Activated CD8-positive, alpha-beta T cell treated with anti-CD3 and anti-CD28 coated beads for 36 hours (primary cell): ENCODE measurements around the gene CHD5. TPM values are rescaled to one million over a fixed set of nuclear protein-coding genes. Genes with fewer than 3 reads are reported as not detected.
A peak's percentile ranks its signal among the peaks of the same experiment; 100 is the strongest.

Source experiments
- ATAC-seq: fragments of 200-7000 bp; cut with Tn5 transposase; one replicate; pipeline ENCODE4 v1.10.0; 2021; ENCODE audit warnings: mild to moderate bottlenecking, moderate library complexity
- CTCF ChIA-PET: fragments of 350-600 bp; sonication (Branson Sonifier 250); formaldehyde crosslinking; loops from one replicate; lab custom pipeline; 2021; ENCODE audit warnings: antibody characterized with exemption; lab: Charles Lee
- POLR2A ChIA-PET: fragments of 350-600 bp; sonication (Branson Sonifier 250); formaldehyde crosslinking; loops from one replicate; lab custom pipeline; 2021; ENCODE audit warnings: antibody characterized with exemption; lab: Charles Lee
- DNase-seq: peaks from one replicate; pipeline ENCODE4 v3.0.0-alpha.2; 2020
- H3K27ac Mint-ChIP-seq: one replicate; pipeline ENCODE4 v1.8.0; 2021; ENCODE audit warnings: mild to moderate bottlenecking, mixed read lengths
- H3K27me3 Mint-ChIP-seq: one replicate; pipeline ENCODE4 v1.8.0; 2021; ENCODE audit warnings: mixed read lengths
- H3K36me3 Mint-ChIP-seq: one replicate; pipeline ENCODE4 v1.8.0; 2021; ENCODE audit warnings: low read depth, mixed read lengths
- H3K4me1 Mint-ChIP-seq: one replicate; pipeline ENCODE4 v1.8.0; 2021; ENCODE audit warnings: low read depth, mixed read lengths
- H3K4me3 Mint-ChIP-seq: one replicate; pipeline ENCODE4 v1.8.0; 2021; ENCODE audit warnings: mild to moderate bottlenecking, moderate library complexity, mixed read lengths
- H3K9me3 Mint-ChIP-seq: one replicate; pipeline ENCODE4 v1.8.0; 2021; ENCODE audit warnings: mixed read lengths
- CTCF ChIP-seq: fragments of 200-600 bp; IDR thresholded peaks from one replicate; pipeline ENCODE4 v1.8.0; 2022; ENCODE audit warnings: antibody characterized with exemption, mild to moderate bottlenecking
- intact Hi-C: fragments of 100-400 bp; cut with micrococcal nuclease; formaldehyde crosslinking; loops from one replicate; pipeline ENCODE4 v1.10.0; 2022
- total RNA-seq, 2 experiments: library from RNA; stranded (reverse); gene quantifications; one replicate each; pipeline ENCODE4 v1.2.3, GENCODE V29; 2021

Gene CHD5
- total RNA-seq, 2 experiments from 2014 or later, result 0.61 to 0.63 TPM

GRCh38 chr1:6150006-6150938, 29.8 kb downstream of the CHD5 start:
- Mint-ChIP-seq H3K4me3 (no peak overlapping the region), H3K9me3 (no peaks in the 10 kb centered on the region), H3K4me1 (peaks cover 3% of the 10 kb centered on the region), H3K27ac (no peak overlapping the region), H3K27me3 (peaks cover 6% of the 10 kb centered on the region), H3K36me3 (no peaks in the 10 kb centered on the region)
- POLR2A ChIA-PET, result no interaction called here
- ATAC-seq (no peak), DNase-seq (no peak)
- intact Hi-C loops, result no loop called here
- CTCF ChIA-PET, result no interaction called here
- no peak for TF ChIP-seq CTCF

GRCh38 chr1:6149597-6149996, 30.5 kb downstream of the CHD5 start:
- Mint-ChIP-seq H3K9me3 (no peaks in the 10 kb centered on the region), H3K27me3 (peaks cover 6% of the 10 kb centered on the region), H3K4me3 (no peak overlapping the region), H3K27ac (no peak overlapping the region), H3K36me3 (no peaks in the 10 kb centered on the region), H3K4me1 (peaks cover 3% of the 10 kb centered on the region)
- ATAC-seq (no peak), DNase-seq (no peak)
- intact Hi-C loops, result no loop called here
- CTCF ChIA-PET, result no interaction called here
- POLR2A ChIA-PET, result no interaction called here
- TF ChIP-seq CTCF, result no peak

- peak; percentile 97 for ATAC-seq
- no peaks in the 10 kb centered on the region for H3K9me3 Mint-ChIP-seq
- no peak overlapping the region for H3K27ac Mint-ChIP-seq
- H3K4me1 Mint-ChIP-seq, result peaks cover 3% of the 10 kb centered on the region
- ChIA-PET CTCF (no interaction called here), POLR2A (no interaction called here)
- H3K4me3 Mint-ChIP-seq, result peak overlapping the region; percentile 34
- no peaks in the 10 kb centered on the region for H3K36me3 Mint-ChIP-seq
- intact Hi-C loops, result no loop called here
- peaks cover 6% of the 10 kb centered on the region for H3K27me3 Mint-ChIP-seq
- TF ChIP-seq CTCF, result no peak
- DNase-seq, result peak; percentile 77
Observed at GRCh38 chr1:6148497-6149241, 31.5 kb downstream of the CHD5 start.

GRCh38 chr1:6145864-6146410, 34.2 kb downstream of the CHD5 start:
- CTCF ChIA-PET, result interaction anchor here (1.0 kb wide), 2 partner anchors 10 to 101 kb away, joined by 3 read pairs; no protein-coding TSS in a partner anchor
- POLR2A ChIA-PET, result interaction anchor here (0.8 kb wide), 1 partner anchor 15 kb away, joined by 3 read pairs; no protein-coding TSS in a partner anchor
- ATAC-seq, result no peak
- no peak for TF ChIP-seq CTCF
- Mint-ChIP-seq H3K4me3 (no peak overlapping the region), H3K36me3 (no peaks in the 10 kb centered on the region), H3K27ac (no peak overlapping the region), H3K9me3 (no peaks in the 10 kb centered on the region), H3K27me3 (peaks cover 6% of the 10 kb centered on the region), H3K4me1 (peaks cover 3% of the 10 kb centered on the region)
- DNase-seq, result no peak
- intact Hi-C loops, result no loop called here
